CD4-positive, alpha-beta memory T cell (primary cell): ENCODE results near the gene ENO4. TPM values are rescaled to one million over a fixed set of nuclear protein-coding genes. Genes with fewer than 3 reads are reported as not detected.

Experiments used
- CTCF ChIA-PET: fragments of 350-600 bp; sonication (Branson Sonifier 250); formaldehyde crosslinking; loops from one replicate; lab custom pipeline; 2021; ENCODE audit warnings: inconsistent platforms; ENCODE audit not compliant: partially characterized antibody; lab: Charles Lee
- POLR2A ChIA-PET: fragments of 350-600 bp; sonication (Branson Sonifier 250); formaldehyde crosslinking; loops from one replicate; lab custom pipeline; 2021; ENCODE audit not compliant: partially characterized antibody; lab: Charles Lee
- DNase-seq, 5 donors: peaks; one replicate each; pipeline versions ENCODE4 v3.0.0 to v3.0.0-alpha.2; 2020 to 2022; ENCODE audit warnings: mixed read lengths in 1 of 5
- H3K27ac ChIP-seq: one replicate; pipeline ENCODE4 v1.7.0; 2013; ENCODE audit warnings: low read depth, low read length
- H3K27me3 ChIP-seq: 2 replicates; pipeline ENCODE4 v1.7.0; 2013; ENCODE audit warnings: mild to moderate bottlenecking, low read length, moderate library complexity; ENCODE audit not compliant: insufficient read depth
- H3K36me3 ChIP-seq: 2 replicates; pipeline ENCODE4 v1.7.0; 2013; ENCODE audit warnings: mild to moderate bottlenecking, low read length, moderate library complexity; ENCODE audit not compliant: insufficient read depth
- H3K4me1 ChIP-seq: 2 replicates; pipeline ENCODE4 v1.7.0; 2013; ENCODE audit warnings: mild to moderate bottlenecking, low read length, moderate library complexity; ENCODE audit not compliant: insufficient read depth
- H3K4me3 ChIP-seq, 2 donors: one replicate each; pipeline ENCODE4 v1.7.0; 2013; ENCODE audit warnings: low read length in 2 of 2, mild to moderate bottlenecking in 1 of 2
- H3K9me3 ChIP-seq, 2 donors: one replicate each; pipeline ENCODE4 v1.7.0; 2013; ENCODE audit warnings: low read length in 2 of 2, control low read depth in 1 of 2; ENCODE audit not compliant: control insufficient read depth in 1 of 2
- H3K27ac Mint-ChIP-seq, 7 donors: one replicate each; pipeline ENCODE4 v1.8.0; 2020 to 2021; ENCODE audit warnings: mixed read lengths in 7 of 7, mild to moderate bottlenecking in 6 of 7, inconsistent platforms in 3 of 7, moderate library complexity in 3 of 7
- H3K27me3 Mint-ChIP-seq, 2 donors: one replicate each; pipeline ENCODE4 v1.8.0; 2020 to 2021; ENCODE audit warnings: mixed read lengths in 2 of 2
- H3K36me3 Mint-ChIP-seq, 2 donors: one replicate each; pipeline ENCODE4 v1.8.0; 2020 to 2021; ENCODE audit warnings: mixed read lengths in 2 of 2, inconsistent platforms in 1 of 2, mild to moderate bottlenecking in 1 of 2
- H3K4me1 Mint-ChIP-seq, 4 donors: one replicate each; pipeline ENCODE4 v1.8.0; 2020 to 2021; ENCODE audit warnings: mixed read lengths in 4 of 4, mild to moderate bottlenecking in 1 of 4
- H3K4me3 Mint-ChIP-seq, 8 donors: one replicate each; pipeline ENCODE4 v1.8.0; 2020 to 2021; ENCODE audit warnings: mixed read lengths in 8 of 8, mild to moderate bottlenecking in 7 of 8, moderate library complexity in 6 of 8, inconsistent platforms in 3 of 8
- H3K9me3 Mint-ChIP-seq, 8 donors: one replicate each; pipeline ENCODE4 v1.8.0; 2020 to 2021; ENCODE audit warnings: mixed read lengths in 8 of 8, mild to moderate bottlenecking in 5 of 8, inconsistent platforms in 3 of 8, moderate library complexity in 1 of 8
- intact Hi-C: fragments of 100-400 bp; cut with micrococcal nuclease; formaldehyde crosslinking; loops from one replicate; pipeline ENCODE4 v1.15.1; 2023
- polyA plus RNA-seq, 2 donors: library from polyadenylated mRNA; unstranded; fragments of 300-500 nt; fragmentation: Illumina TruSeq; gene quantifications; one replicate each; pipeline ENCODE4 v1.2.3, GENCODE V29; 2021
- total RNA-seq, 2 experiments: library from RNA; stranded (reverse); gene quantifications; one replicate each; pipeline ENCODE4 v1.2.3, GENCODE V29; 2021

Gene ENO4
- total and polyA plus RNA-seq, 4 experiments from 2014 or later, result not detected

GRCh38 chr10:116840389-116841075 lies 8.8 kb upstream of the ENO4 start:
- Mint-ChIP-seq H3K4me3 (no peak overlapping the region), H3K36me3 (no peaks in the 10 kb centered on the region), H3K9me3 (no peaks in the 10 kb centered on the region), H3K27ac (no peak overlapping the region), H3K27me3 (peaks cover 3 to 5% of the 10 kb centered on the region in 2 donors), H3K4me1 (peaks cover 0 to 3% (median 0%) of the 10 kb centered on the region in 4 donors)
- DNase-seq, result no peak
- intact Hi-C loops, result no loop called here
- ChIA-PET CTCF (no interaction called here), POLR2A (no interaction called here)
- Histone ChIP-seq H3K4me3 (no peak overlapping the region), H3K36me3 (no peaks in the 10 kb centered on the region), H3K9me3 (no peaks in the 10 kb centered on the region), H3K27ac (no peak overlapping the region), H3K4me1 (no peaks in the 10 kb centered on the region), H3K27me3 (no peaks in the 10 kb centered on the region)

- no peaks in the 10 kb centered on the region for H3K27me3 ChIP-seq
- peaks cover 22 to 27% of the 10 kb centered on the region in 2 donors for H3K27me3 Mint-ChIP-seq
- peaks cover 0 to 2% (median 0%) of the 10 kb centered on the region in 8 donors for H3K9me3 Mint-ChIP-seq
- DNase-seq, result no peak
- ChIA-PET CTCF (no interaction called here), POLR2A (no interaction called here)
- H3K4me1 Mint-ChIP-seq, result peaks cover 0 to 18% (median 11%) of the 10 kb centered on the region in 4 donors
- no peak overlapping the region for H3K27ac ChIP-seq
- intact Hi-C loops, result no loop called here
- no peak overlapping the region for H3K4me3 ChIP-seq
- H3K36me3 Mint-ChIP-seq, result no peaks in the 10 kb centered on the region
- H3K4me3 Mint-ChIP-seq, result no peak overlapping the region
- H3K27ac Mint-ChIP-seq, result no peak overlapping the region
- H3K9me3 ChIP-seq, result no peaks in the 10 kb centered on the region
- no peaks in the 10 kb centered on the region for H3K36me3 ChIP-seq
- peaks cover 9% of the 10 kb centered on the region for H3K4me1 ChIP-seq
These were observed 3.5 kb upstream of the ENO4 start for GRCh38 chr10:116845823-116846222.

GRCh38 chr10:116848032-116848943 lies 1.0 kb upstream of the ENO4 start:
- H3K27me3 ChIP-seq, result no peaks in the 10 kb centered on the region
- DNase-seq, result peak in 3 of 5 donors; percentile 4 to 12 (median 10)
- POLR2A ChIA-PET, result interaction anchor here (0.6 kb wide), 1 partner anchor 27 kb away, joined by 3 read pairs; no protein-coding TSS in a partner anchor
- Mint-ChIP-seq H3K27ac (peak overlapping the region in 5 of 7 donors; percentile 18 to 71 (median 42)), H3K36me3 (no peaks in the 10 kb centered on the region), H3K4me3 (peak overlapping the region; percentile 5 to 84 (median 68)), H3K9me3 (peaks cover 0 to 2% (median 0%) of the 10 kb centered on the region in 8 donors), H3K4me1 (peaks cover 0 to 18% (median 11%) of the 10 kb centered on the region in 4 donors), H3K27me3 (peaks cover 31 to 35% of the 10 kb centered on the region in 2 donors)
- H3K27ac ChIP-seq, result peak overlapping the region; percentile 20
- H3K36me3 ChIP-seq, result no peaks in the 10 kb centered on the region
- H3K9me3 ChIP-seq, result no peaks in the 10 kb centered on the region
- intact Hi-C loops, result no loop called here
- CTCF ChIA-PET, result no interaction called here
- H3K4me3 ChIP-seq, result peak overlapping the region; percentile 38 to 43
- H3K4me1 ChIP-seq, result peaks cover 9% of the 10 kb centered on the region

- H3K27me3 Mint-ChIP-seq, result peaks cover 31 to 35% of the 10 kb centered on the region in 2 donors
- peak overlapping the region; percentile 38 to 43 for H3K4me3 ChIP-seq
- ChIA-PET CTCF (no interaction called here), POLR2A (no interaction called here)
- peaks cover 9% of the 10 kb centered on the region for H3K4me1 ChIP-seq
- intact Hi-C loops, result no loop called here
- no peaks in the 10 kb centered on the region for H3K36me3 ChIP-seq
- DNase-seq, result no peak
- no peaks in the 10 kb centered on the region for H3K9me3 ChIP-seq
- H3K27ac ChIP-seq, result peak overlapping the region; percentile 20
- H3K4me1 Mint-ChIP-seq, result peaks cover 0 to 18% (median 11%) of the 10 kb centered on the region in 4 donors
- no peaks in the 10 kb centered on the region for H3K36me3 Mint-ChIP-seq
- no peaks in the 10 kb centered on the region for H3K27me3 ChIP-seq
- H3K4me3 Mint-ChIP-seq, result peak overlapping the region; percentile 5 to 84 (median 68)
- H3K9me3 Mint-ChIP-seq, result peaks cover 0 to 2% (median 0%) of the 10 kb centered on the region in 8 donors
- peak overlapping the region in 3 of 7 donors; percentile 31 to 71 (median 32) for H3K27ac Mint-ChIP-seq
These were observed 403 bp upstream of the ENO4 start for GRCh38 chr10:116848944-116849247.

GRCh38 chr10:116850058-116850611 lies 836 bp downstream of the ENO4 start:
- Mint-ChIP-seq H3K27ac (peak overlapping the region in 1 of 7 donors; percentile 6), H3K27me3 (peaks cover 31 to 34% of the 10 kb centered on the region in 2 donors), H3K4me1 (peaks cover 0 to 18% (median 11%) of the 10 kb centered on the region in 4 donors), H3K36me3 (no peaks in the 10 kb centered on the region), H3K9me3 (peaks cover 0 to 2% (median 0%) of the 10 kb centered on the region in 8 donors), H3K4me3 (peak overlapping the region in 5 of 8 donors; percentile 38 to 74 (median 53))
- intact Hi-C loops, result no loop called here
- POLR2A ChIA-PET, result no interaction called here
- H3K36me3 ChIP-seq, result no peaks in the 10 kb centered on the region
- no peak for DNase-seq
- CTCF ChIA-PET, result no interaction called here
- H3K27me3 ChIP-seq, result no peaks in the 10 kb centered on the region
- peak overlapping the region in 1 of 2 donors; percentile 43 for H3K4me3 ChIP-seq
- H3K4me1 ChIP-seq, result peaks cover 9% of the 10 kb centered on the region
- H3K9me3 ChIP-seq, result no peaks in the 10 kb centered on the region
- no peak overlapping the region for H3K27ac ChIP-seq

GRCh38 chr10:116852246-116852645 lies 2.9 kb downstream of the ENO4 start:
- H3K36me3 Mint-ChIP-seq, result no peaks in the 10 kb centered on the region
- CTCF ChIA-PET, result no interaction called here
- Histone ChIP-seq H3K9me3 (no peaks in the 10 kb centered on the region), H3K27ac (no peak overlapping the region), H3K4me3 (no peak overlapping the region), H3K27me3 (no peaks in the 10 kb centered on the region), H3K4me1 (peaks cover 9% of the 10 kb centered on the region), H3K36me3 (no peaks in the 10 kb centered on the region)
- H3K27me3 Mint-ChIP-seq, result peaks cover 23 to 25% of the 10 kb centered on the region in 2 donors
- no peak for DNase-seq
- no peak overlapping the region for H3K4me3 Mint-ChIP-seq
- no peak overlapping the region for H3K27ac Mint-ChIP-seq
- intact Hi-C loops, result no loop called here
- H3K4me1 Mint-ChIP-seq, result peaks cover 0 to 15% (median 6%) of the 10 kb centered on the region in 4 donors
- POLR2A ChIA-PET, result no interaction called here
- peaks cover 0 to 8% (median 4%) of the 10 kb centered on the region in 8 donors for H3K9me3 Mint-ChIP-seq

- H3K4me3 ChIP-seq, result no peak overlapping the region
- no peaks in the 10 kb centered on the region for H3K27me3 ChIP-seq
- no peaks in the 10 kb centered on the region for H3K36me3 ChIP-seq
- no peak overlapping the region for H3K4me3 Mint-ChIP-seq
- H3K27me3 Mint-ChIP-seq, result peaks cover 16 to 22% of the 10 kb centered on the region in 2 donors
- no peak overlapping the region for H3K27ac Mint-ChIP-seq
- H3K9me3 Mint-ChIP-seq, result peaks cover 2 to 15% (median 7%) of the 10 kb centered on the region in 8 donors
- H3K36me3 Mint-ChIP-seq, result no peaks in the 10 kb centered on the region
- H3K27ac ChIP-seq, result no peak overlapping the region
- intact Hi-C loops, result no loop called here
- H3K4me1 ChIP-seq, result peaks cover 5% of the 10 kb centered on the region
- peaks cover 0 to 11% (median 4%) of the 10 kb centered on the region in 4 donors for H3K4me1 Mint-ChIP-seq
- no peaks in the 10 kb centered on the region for H3K9me3 ChIP-seq
- POLR2A ChIA-PET, result no interaction called here
- DNase-seq, result no peak
- CTCF ChIA-PET, result no interaction called here
These were observed 4.0 kb downstream of the ENO4 start for GRCh38 chr10:116853287-116853686.
